Fibroblast of lung (primary cell): Measurements from ENCODE around the gene NOTCH2. TPM values are rescaled to one million over a fixed set of nuclear protein-coding genes. Genes with fewer than 3 reads are reported as not detected.
A peak's percentile ranks its signal among the peaks of the same experiment; 100 is the strongest.

ENCODE experiments used
- DNase-seq, 2 donors: peaks; one replicate each; pipeline versions ENCODE4 v3.0.0 to v3.0.0-alpha.2; 2010; ENCODE audit warnings: low read depth in 2 of 2
- H2AFZ ChIP-seq: 2 replicates; pipeline ENCODE4 v1.5.1; 2012; ENCODE audit warnings: low read length, control low read depth, inconsistent platforms
- H3K27ac ChIP-seq: 2 replicates; pipeline ENCODE4 v1.5.1; 2011; ENCODE audit warnings: low read length, control low read depth; ENCODE audit not compliant: insufficient read depth
- H3K27me3 ChIP-seq: 2 replicates; pipeline ENCODE4 v1.5.1; 2011; ENCODE audit warnings: mild to moderate bottlenecking, low read length; ENCODE audit not compliant: control insufficient read depth, insufficient read depth
- H3K36me3 ChIP-seq: 2 replicates; pipeline ENCODE4 v1.5.1; 2011; ENCODE audit warnings: low read length; ENCODE audit not compliant: control insufficient read depth, insufficient read depth
- H3K4me1 ChIP-seq: 2 replicates; pipeline ENCODE4 v1.5.1; 2011; ENCODE audit warnings: low read length; ENCODE audit not compliant: control insufficient read depth, insufficient read depth; ENCODE audit errors: extremely low read depth
- H3K4me2 ChIP-seq: 2 replicates; pipeline ENCODE4 v1.5.1; 2011; ENCODE audit warnings: low read length, control low read depth; ENCODE audit not compliant: insufficient read depth; ENCODE audit errors: extremely low read depth
- H3K4me3 ChIP-seq, 4 experiments: fragments of 200-600 bp in 1 of 4; sonication (generic) in 1 of 4; replicated peaks in 1 of 4; 2 replicates each; pipeline ENCODE4 v1.5.1; 2011 to 2016; ENCODE audit warnings: low read length in 4 of 4, low read depth in 3 of 4, mild to moderate bottlenecking in 3 of 4, control low read depth in 2 of 4, inconsistent platforms in 1 of 4, mixed read lengths in 1 of 4; ENCODE audit not compliant: insufficient read depth in 1 of 4; ENCODE audit errors: control extremely low read depth in 1 of 4
- H3K79me2 ChIP-seq: 2 replicates; pipeline ENCODE4 v1.5.1; 2012; ENCODE audit warnings: mild to moderate bottlenecking, low read length, inconsistent platforms; ENCODE audit not compliant: control insufficient read depth, insufficient read depth
- H3K9ac ChIP-seq: 2 replicates; pipeline ENCODE4 v1.5.1; 2011; ENCODE audit warnings: mild to moderate bottlenecking, low read length, control low read depth; ENCODE audit not compliant: insufficient read depth
- H3K9me3 ChIP-seq: 2 replicates; pipeline ENCODE4 v1.5.1; 2012; ENCODE audit warnings: low read depth, low read length; ENCODE audit not compliant: control insufficient read depth, insufficient read depth
- H4K20me1 ChIP-seq: 2 replicates; pipeline ENCODE4 v1.5.1; 2011; ENCODE audit warnings: low read length; ENCODE audit not compliant: control insufficient read depth, insufficient read depth; ENCODE audit errors: extremely low read depth
- CTCF ChIP-seq, 2 donors: IDR thresholded peaks in 1 of 2; conservative IDR thresholded peaks in 1 of 2; 1 replicate in 1 of 2; 2 replicates in 1 of 2; pipeline ENCODE4 v1.5.1; 2011 to 2012; ENCODE audit warnings: low read length in 2 of 2, control low read depth in 1 of 2, inconsistent platforms in 1 of 2, low read depth in 1 of 2, mild to moderate bottlenecking in 1 of 2
- EZH2 ChIP-seq: IDR thresholded peaks from 2 replicates; pipeline ENCODE4 v1.5.1; 2012; ENCODE audit warnings: low read length, control low read depth, mild to moderate bottlenecking; ENCODE audit errors: missing control alignments
- polyA plus RNA-seq, 2 donors: library from polyadenylated mRNA; depleted of rRNA in 1 of 2; stranded (reverse) in 1 of 2; unstranded in 1 of 2; fragments of >200 nt; gene quantifications; 2 replicates each; pipeline ENCODE4 v1.2.1, GENCODE V29; 2011 to 2012; ENCODE audit warnings: missing spikeins in 1 of 2
- total RNA-seq: library from RNA; depleted of rRNA; stranded (reverse); fragments of >200 nt; gene quantifications from 2 replicates; pipeline ENCODE4 v1.2.1, GENCODE V29; 2014

The NOTCH2 gene
- total and polyA plus RNA-seq, 2 donors (not counting 1 experiment from before 2014, with no cell fraction given), result 86.3 to 204 TPM

- peaks cover 7% of the 10 kb centered on the region for H3K4me1 ChIP-seq
- H3K4me2 ChIP-seq, result no peak overlapping the region
- peaks cover 15% of the 10 kb centered on the region for H3K36me3 ChIP-seq
- DNase-seq, result peak; percentile 57 to 82
- no peaks in the 10 kb centered on the region for H4K20me1 ChIP-seq
- no peak overlapping the region for H3K27ac ChIP-seq
- H3K9me3 ChIP-seq, result no peaks in the 10 kb centered on the region
- H3K79me2 ChIP-seq, result peaks cover 2% of the 10 kb centered on the region
- H3K4me3 ChIP-seq, result no peak overlapping the region
- no peak overlapping the region for H3K9ac ChIP-seq
- no peak overlapping the region for H2AFZ ChIP-seq
- H3K27me3 ChIP-seq, result no peaks in the 10 kb centered on the region
- no peak for TF ChIP-seq EZH2
- TF ChIP-seq CTCF (conservative IDR thresholded peaks at IDR 0.05 in 1 of 2, IDR thresholded peaks at IDR 0.05 in 1 of 2; ENCODE audit: low read depth in 1 of 2, low read length in 2 of 2), result no peak
Measured at GRCh38 chr1:119966020-119966419, 103.4 kb downstream of the NOTCH2 start.

GRCh38 chr1:119964673-119965363, 104.6 kb downstream of the NOTCH2 start:
- no peaks in the 10 kb centered on the region for H3K79me2 ChIP-seq
- peaks cover 9% of the 10 kb centered on the region for H3K4me1 ChIP-seq
- H3K9ac ChIP-seq, result no peak overlapping the region

More at GRCh38 chr1:119964673-119965363, 104.6 kb downstream of the NOTCH2 start:
- peak; percentile 80 to 90 for DNase-seq
- H2AFZ ChIP-seq, result no peak overlapping the region
- no peak overlapping the region for H3K27ac ChIP-seq
- no peaks in the 10 kb centered on the region for H3K27me3 ChIP-seq
- TF ChIP-seq CTCF (conservative IDR thresholded peaks at IDR 0.05 in 1 of 2, IDR thresholded peaks at IDR 0.05 in 1 of 2; ENCODE audit: low read depth in 1 of 2, low read length in 2 of 2) (no peak), EZH2 (no peak)
- peaks cover 15% of the 10 kb centered on the region for H3K36me3 ChIP-seq
- H3K4me3 ChIP-seq, result no peak overlapping the region
- H4K20me1 ChIP-seq, result no peaks in the 10 kb centered on the region
- no peak overlapping the region for H3K4me2 ChIP-seq
- no peaks in the 10 kb centered on the region for H3K9me3 ChIP-seq
